Measurements from ENCODE around the gene VPS4A. TPM values are rescaled to one million over a fixed set of nuclear protein-coding genes. Genes with fewer than 3 reads are reported as not detected.

VPS4A gene
- total RNA-seq: 10 to 100 TPM; 28.3 to 51.8 (median 42.8) TPM

DNA sequence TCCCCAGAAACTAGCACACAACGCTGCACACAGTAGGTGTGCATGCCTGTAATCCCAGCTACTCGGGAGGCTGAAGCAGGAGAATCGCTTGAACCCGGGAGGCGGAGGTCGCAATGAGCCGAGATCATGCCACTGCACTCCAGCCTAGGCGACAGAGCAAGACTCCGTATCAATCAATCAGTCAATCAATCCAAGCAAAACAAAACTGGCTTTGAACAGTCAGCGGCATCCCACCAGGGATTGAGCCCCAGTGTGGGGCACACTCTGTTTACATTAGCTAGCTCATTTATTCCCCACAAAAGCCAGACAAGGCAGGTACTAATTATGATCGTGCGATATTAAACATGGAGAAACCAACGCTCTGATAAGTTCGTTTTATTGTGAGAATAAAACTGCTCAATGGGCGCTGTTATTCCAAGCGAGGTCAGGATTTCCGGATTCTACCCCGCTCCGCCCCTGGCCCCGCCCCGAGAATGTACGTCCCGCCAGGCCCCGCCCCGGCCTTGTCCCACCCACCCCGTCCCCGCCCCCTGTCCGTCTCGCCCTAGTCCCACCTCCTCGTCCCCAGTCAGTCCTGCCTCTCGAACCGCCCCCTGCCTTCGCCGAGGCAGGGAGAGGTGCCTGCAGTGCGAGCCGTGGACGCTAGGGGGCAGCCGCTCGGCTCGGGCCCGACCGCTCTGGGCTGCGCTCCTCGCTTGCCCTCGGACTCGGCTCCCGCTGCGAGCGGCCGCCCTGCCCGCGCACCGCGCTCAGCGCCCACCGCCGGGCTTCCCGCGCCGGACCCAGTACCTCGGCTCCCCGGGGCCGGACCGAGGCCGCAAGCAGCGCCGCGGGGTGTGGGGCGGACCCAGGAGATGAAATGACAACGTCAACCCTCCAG, at the start of gene VPS4A:
Gene VPS4A, plus strand, starts transcription at position 698 of the 880 bp plus-strand sequence. Its CDS starts 162 bp downstream, at position 860.
- in situ Hi-C loops (cut with MboI; ENCODE audit: low pct_unique_long_range_greater_than_20kb in 2 of 9, low sequenced_read_pairs in 9 of 9, unreplicated experiment in 9 of 9): no loop called here
- peak within 1 kb of the TSS; percentile 74 to 81 for H3K27ac ChIP-seq
- WGBS, 10 experiments: 37 to 100% (median 89%) methylated on average over 1 to 7 of the region's 70 CpGs; no CpG with 5 or more reads in 6 of the 10 experiments

DNA sequence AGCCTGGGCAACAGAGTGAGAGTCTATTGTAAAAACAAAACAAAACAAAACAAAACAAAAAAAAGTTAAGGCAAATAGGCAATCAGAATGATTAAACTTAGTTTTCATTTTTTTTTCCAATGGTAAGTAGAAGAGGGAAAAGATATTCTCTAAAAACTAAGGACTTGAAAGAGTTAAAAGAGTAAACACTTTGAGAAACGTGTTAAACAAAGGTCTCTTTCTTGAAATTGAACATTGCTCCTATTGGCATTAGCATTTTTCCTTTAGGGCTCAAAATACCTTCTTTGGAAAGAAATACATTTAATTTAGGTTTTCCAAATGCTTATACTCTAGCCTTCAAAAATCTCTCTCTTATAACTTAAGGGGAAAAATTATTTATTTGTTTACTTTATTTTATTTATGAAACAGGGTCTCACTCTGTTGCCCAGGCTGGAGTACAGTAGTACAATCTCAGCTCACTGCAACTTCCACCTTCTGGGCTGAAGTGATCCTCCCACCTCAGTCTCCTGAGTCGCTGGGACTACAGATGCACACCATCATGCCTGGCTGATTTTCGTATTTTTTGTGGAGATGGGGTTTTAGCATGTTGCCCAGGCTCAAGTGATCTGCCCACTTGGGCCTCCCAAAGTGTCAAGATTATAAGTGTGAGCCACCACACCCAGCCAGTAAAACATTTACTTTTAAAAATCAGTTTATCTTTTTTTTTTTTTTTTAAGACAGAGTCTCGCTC, 44.7 kb upstream of the VPS4A start:
- WGBS, 10 experiments: 25 to 87% (median 70%) methylated on average over 1 to 3 of the region's 4 CpGs; no CpG with 5 or more reads in 2 of the 10 experiments
- H3K27ac ChIP-seq: no peak overlapping the region
- in situ Hi-C loops (cut with MboI; ENCODE audit: low pct_unique_long_range_greater_than_20kb in 2 of 9, low sequenced_read_pairs in 9 of 9, unreplicated experiment in 9 of 9): no loop called here
- H3K4me1 ChIP-seq (replicated peaks in 1 of 2): no peaks in the 10 kb centered on the region
- no peak for ATAC-seq (replicated peaks in 6 of 8)
- H3K4me3 ChIP-seq: no peak overlapping the region

More for the DNA sequence above, at the start of gene VPS4A:
- peak; percentile 88 to 99 (median 96) for ATAC-seq (replicated peaks in 6 of 8)
- peak within 1 kb of the TSS; percentile 76 to 98 (median 90) for H3K4me3 ChIP-seq
- peaks cover 6% of the 10 kb centered on the region in 2 donors for H3K4me1 ChIP-seq (replicated peaks in 1 of 2)

DNA sequence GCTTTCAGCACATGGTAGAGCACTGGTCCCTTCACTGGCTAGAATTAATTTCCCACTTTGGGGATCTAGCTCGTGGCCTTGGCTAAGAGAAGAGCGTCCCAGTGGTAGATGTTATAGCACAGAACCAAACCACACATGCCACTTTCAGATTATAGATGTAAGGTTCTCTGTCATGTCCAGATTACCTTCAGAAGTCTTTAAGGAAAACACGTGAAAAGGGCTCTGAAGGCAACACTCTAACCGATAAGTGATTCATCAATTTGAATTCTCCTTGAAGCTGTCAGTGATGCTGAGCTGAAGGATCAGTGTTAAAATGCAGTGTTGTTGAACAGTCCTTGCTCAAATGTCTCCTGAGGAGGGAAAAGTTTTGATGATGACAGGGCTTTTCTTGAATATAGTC, 43.5 kb upstream of the VPS4A start:
- H3K4me1 ChIP-seq (replicated peaks in 1 of 2): no peaks in the 10 kb centered on the region
- in situ Hi-C loops (cut with MboI; ENCODE audit: low pct_unique_long_range_greater_than_20kb in 2 of 9, low sequenced_read_pairs in 9 of 9, unreplicated experiment in 9 of 9): no loop called here
- no peak overlapping the region for H3K27ac ChIP-seq
- ATAC-seq (replicated peaks in 6 of 8): no peak
- 85 to 100% (median 97%) methylated on average over 1 to 4 of the region's 4 CpGs; no CpG with 5 or more reads in 2 of the 10 experiments for WGBS, 10 experiments
- H3K4me3 ChIP-seq: no peak overlapping the region

DNA sequence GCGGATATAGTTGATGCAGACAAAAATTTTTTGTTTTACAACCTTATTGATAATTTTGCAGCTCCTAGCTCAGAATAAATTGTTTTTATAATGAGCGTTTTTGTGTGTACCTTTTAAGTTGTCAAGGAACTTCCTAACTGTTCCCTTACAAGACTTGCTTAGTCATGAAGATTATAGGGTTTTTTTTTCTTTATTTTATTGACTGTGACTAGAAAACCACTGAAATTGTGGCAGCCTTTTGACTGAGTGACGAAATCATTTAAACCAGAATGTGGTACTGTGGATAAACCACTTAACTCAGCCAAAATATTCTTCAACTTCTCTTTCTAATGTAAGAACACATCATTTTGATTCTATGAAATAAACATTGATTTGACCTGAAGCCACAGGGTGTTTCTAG, 40.8 kb upstream of the VPS4A start:
- no peak for ATAC-seq (replicated peaks in 6 of 8)
- in situ Hi-C loops (cut with MboI; ENCODE audit: low pct_unique_long_range_greater_than_20kb in 2 of 9, low sequenced_read_pairs in 9 of 9, unreplicated experiment in 9 of 9): no loop called here
- 78 to 100% (median 91%) methylated on average over 1 to 3 of the region's 3 CpGs for WGBS, 10 experiments
- H3K4me3 ChIP-seq: no peak overlapping the region
- H3K27ac ChIP-seq: no peak overlapping the region
- no peaks in the 10 kb centered on the region for H3K4me1 ChIP-seq (replicated peaks in 1 of 2)

DNA sequence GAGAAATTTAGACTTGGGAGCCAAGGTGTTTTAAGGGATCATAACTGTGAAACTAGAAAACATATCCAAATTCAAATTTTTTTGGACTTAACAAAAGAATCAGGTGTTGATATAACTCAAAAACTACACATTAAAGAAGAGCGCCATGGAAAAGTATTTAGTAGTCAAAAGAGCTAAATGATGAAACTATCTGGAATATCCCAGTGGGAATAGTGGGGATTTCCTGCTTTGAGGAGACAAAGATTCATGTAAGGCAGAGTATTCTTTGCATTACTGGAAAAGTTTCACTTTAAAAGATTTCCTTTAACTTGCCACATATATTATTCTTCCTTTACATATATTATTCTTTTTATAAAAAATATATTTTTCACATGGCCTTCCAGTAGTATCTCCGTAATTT, 40.3 kb upstream of the VPS4A start:
- Histone ChIP-seq H3K4me1 (replicated peaks in 1 of 2) (no peaks in the 10 kb centered on the region), H3K4me3 (no peak overlapping the region), H3K27ac (no peak overlapping the region)
- no peak for ATAC-seq (replicated peaks in 6 of 8)
- WGBS, 10 experiments: 67 to 100% (median 100%) methylated on average over 1 to 2 of the region's 2 CpGs; no CpG with 5 or more reads in 1 of the 10 experiments
- in situ Hi-C loops (cut with MboI; ENCODE audit: low pct_unique_long_range_greater_than_20kb in 2 of 9, low sequenced_read_pairs in 9 of 9, unreplicated experiment in 9 of 9): no loop called here

DNA sequence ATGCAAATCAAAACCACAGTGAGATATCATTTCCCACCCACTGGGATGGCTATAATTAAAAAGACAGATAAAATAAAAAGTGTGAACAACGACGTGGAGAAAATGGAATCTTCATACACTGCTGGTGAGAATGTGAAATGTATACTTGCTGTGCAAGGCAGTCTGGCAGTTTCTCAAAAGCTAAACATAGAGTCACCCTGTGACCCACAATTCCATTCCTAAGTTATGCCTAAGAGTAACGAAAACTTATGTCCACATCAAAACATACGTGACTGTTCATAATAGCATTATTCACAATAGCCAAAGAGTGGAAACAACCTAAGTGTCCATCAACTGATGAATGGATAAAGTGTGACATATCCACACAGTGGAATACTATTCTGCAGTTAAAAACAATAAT, 38.1 kb upstream of the VPS4A start:
- in situ Hi-C loops (cut with MboI; ENCODE audit: low pct_unique_long_range_greater_than_20kb in 2 of 9, low sequenced_read_pairs in 9 of 9, unreplicated experiment in 9 of 9): no loop called here
- H3K4me3 ChIP-seq: no peak overlapping the region
- no peak for ATAC-seq (replicated peaks in 6 of 8)
- H3K4me1 ChIP-seq (replicated peaks in 1 of 2): no peaks in the 10 kb centered on the region
- H3K27ac ChIP-seq: no peak overlapping the region
- WGBS, 10 experiments: 56 to 100% (median 92%) methylated on average over 2 to 4 of the region's 4 CpGs

DNA sequence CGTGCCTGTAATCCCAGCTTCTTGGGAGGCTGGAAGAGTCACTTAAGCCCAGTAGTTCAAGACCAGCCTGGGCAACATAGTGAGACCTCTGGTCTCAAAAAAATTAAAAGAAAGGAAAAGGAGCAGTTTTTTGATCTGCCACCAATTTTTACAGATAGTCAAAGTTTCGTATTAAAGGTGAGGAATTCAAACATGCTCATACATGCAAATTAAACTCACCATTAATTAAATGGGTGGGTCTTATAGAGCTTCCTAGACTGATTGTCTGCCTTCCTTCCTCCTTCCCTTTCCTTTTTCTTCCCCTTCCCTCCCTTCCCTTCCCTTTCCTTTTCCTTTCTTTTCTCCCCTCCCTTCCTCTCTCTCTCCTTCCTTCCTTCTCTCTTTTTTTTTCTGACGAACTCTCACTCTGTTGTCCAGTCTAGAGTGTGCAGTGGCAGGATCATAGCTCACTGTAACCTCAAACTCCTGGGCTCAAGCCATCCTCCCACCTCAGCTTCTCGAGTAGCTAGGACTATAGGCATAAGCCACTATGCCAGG, 36.4 kb upstream of the VPS4A start:
- 30 to 100% (median 91%) methylated on average over 1 to 3 of the region's 4 CpGs for WGBS, 10 experiments
- Histone ChIP-seq H3K27ac (no peak overlapping the region), H3K4me1 (replicated peaks in 1 of 2) (no peaks in the 10 kb centered on the region), H3K4me3 (no peak overlapping the region)
- in situ Hi-C loops (cut with MboI; ENCODE audit: low pct_unique_long_range_greater_than_20kb in 2 of 9, low sequenced_read_pairs in 9 of 9, unreplicated experiment in 9 of 9): loop anchor here in 5 of 9 experiments (25.0 kb wide), 2 partner anchors 87 to 112 kb away; partner anchors contain the start of gene SNTB2 (in 1 of the 5)
- ATAC-seq (replicated peaks in 6 of 8): no peak

DNA sequence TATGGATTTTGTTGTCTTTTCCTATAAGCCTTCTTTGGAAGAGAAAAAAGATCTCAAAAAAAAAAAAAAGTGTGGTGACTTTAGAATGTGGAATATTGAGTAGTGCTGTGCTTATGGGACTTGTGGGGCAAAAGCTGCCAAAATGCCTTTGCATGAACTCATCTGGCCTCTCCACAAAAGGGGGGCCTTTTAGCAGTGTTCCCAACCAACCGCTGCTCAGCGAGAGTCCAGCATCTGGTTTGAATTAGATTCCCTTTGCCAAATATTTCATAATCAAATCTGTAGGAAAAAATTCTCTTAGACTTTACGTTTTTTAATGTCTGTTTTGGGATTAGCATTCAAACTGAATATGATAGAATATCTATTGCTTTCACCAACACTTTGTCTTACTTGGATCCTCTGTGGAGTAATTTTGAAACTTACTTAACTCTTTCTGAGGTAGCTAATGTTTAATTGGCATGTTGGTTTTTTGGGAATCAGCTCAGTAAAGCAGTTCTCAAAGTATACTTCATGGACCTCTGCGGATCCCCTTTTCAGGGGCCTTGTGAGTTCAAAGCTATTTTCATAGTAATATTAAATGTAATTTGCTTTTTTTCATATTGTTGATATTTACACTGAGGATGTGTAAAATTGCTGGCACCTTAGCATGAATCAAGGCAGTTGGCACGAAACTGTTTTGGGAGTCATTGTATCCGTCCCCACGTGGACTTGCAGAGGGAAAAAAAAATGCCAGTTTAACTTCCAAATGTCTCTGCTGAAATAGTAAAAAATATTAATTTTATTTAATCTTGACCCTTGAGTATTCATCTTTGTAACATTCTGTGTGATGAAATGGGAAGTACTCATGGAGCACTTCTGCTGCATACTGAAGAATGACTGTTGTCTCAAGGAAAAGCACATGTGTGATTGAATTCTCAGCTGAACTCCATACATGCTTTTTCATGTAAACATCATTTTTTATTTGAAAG, 34.7 kb upstream of the VPS4A start:
- no peaks in the 10 kb centered on the region for H3K4me1 ChIP-seq (replicated peaks in 1 of 2)
- peak in 3 of 8 experiments; percentile 72 to 80 (median 76) for ATAC-seq (replicated peaks in 6 of 8)
- in situ Hi-C loops (cut with MboI; ENCODE audit: low pct_unique_long_range_greater_than_20kb in 2 of 9, low sequenced_read_pairs in 9 of 9, unreplicated experiment in 9 of 9): loop anchor here in 5 of 9 experiments (25.0 kb wide), 2 partner anchors 89 to 114 kb away; partner anchors contain the start of gene SNTB2 (in 1 of the 5)
- whole genome bisulfite sequencing, 10 experiments: 0 to 100% (median 85%) methylated on average over 1 to 7 of the region's 7 CpGs; no CpG with 5 or more reads in 1 of the 10 experiments
- H3K4me3 ChIP-seq: no peak overlapping the region
- no peak overlapping the region for H3K27ac ChIP-seq

DNA sequence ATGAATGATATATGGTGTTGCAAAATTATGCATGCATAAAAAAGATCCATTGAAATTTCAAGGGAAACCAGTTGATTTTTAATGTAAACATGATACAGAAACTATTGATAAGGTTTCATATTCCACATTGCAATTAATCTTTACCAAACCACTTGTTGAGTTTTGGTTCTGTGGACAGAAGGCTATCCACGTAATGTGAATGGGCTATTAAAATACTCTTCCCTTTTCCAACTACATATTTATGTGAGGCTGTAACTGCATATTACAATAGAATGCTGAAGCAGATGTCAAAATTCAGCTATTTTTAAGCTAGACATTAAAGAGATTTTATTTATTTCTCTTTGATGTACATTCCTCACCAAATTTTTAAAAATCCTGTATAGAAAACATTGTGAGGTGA, 33.7 kb upstream of the VPS4A start:
- Histone ChIP-seq H3K4me3 (no peak overlapping the region), H3K4me1 (replicated peaks in 1 of 2) (no peaks in the 10 kb centered on the region), H3K27ac (no peak overlapping the region)
- in situ Hi-C loops (cut with MboI; ENCODE audit: low pct_unique_long_range_greater_than_20kb in 2 of 9, low sequenced_read_pairs in 9 of 9, unreplicated experiment in 9 of 9): loop anchor here in 5 of 9 experiments (25.0 kb wide), 2 partner anchors 90 to 115 kb away; partner anchors contain the start of gene SNTB2 (in 1 of the 5)
- WGBS, 10 experiments: 0 to 100% (median 89%) methylated on average over 1 of the region's 1 CpG; no CpG with 5 or more reads in 1 of the 10 experiments
- peak in 1 of 8 experiments; percentile 75 for ATAC-seq (replicated peaks in 6 of 8)

DNA sequence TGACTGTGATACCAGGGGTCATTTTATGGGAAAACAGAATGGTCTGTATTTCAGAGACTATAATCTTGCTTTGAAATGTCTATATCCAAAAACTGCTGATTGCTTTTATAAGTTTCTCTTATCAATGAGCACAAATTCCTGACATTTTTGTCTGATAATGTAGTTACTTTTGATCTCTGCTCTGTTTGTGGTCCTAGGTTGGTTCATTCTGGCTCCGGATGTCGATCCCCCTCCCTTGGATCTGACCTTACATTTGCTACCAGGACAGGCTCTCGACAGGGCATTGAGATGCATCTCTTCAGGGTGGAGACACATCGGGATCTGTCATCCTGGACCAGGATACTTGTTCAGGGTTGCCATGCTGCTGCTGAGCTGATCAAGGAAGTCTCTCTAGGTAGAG, 27.3 kb upstream of the VPS4A start:
- Histone ChIP-seq H3K4me3 (no peak overlapping the region), H3K27ac (no peak overlapping the region), H3K4me1 (replicated peaks in 1 of 2) (no peaks in the 10 kb centered on the region)
- no peak for ATAC-seq (replicated peaks in 6 of 8)
- WGBS, 10 experiments: 81 to 100% (median 94%) methylated on average over 1 to 4 of the region's 4 CpGs
- in situ Hi-C loops (cut with MboI; ENCODE audit: low pct_unique_long_range_greater_than_20kb in 2 of 9, low sequenced_read_pairs in 9 of 9, unreplicated experiment in 9 of 9): loop anchor here in 5 of 9 experiments (25.0 kb wide), 2 partner anchors 97 to 122 kb away; partner anchors contain the start of gene SNTB2 (in 1 of the 5)

DNA sequence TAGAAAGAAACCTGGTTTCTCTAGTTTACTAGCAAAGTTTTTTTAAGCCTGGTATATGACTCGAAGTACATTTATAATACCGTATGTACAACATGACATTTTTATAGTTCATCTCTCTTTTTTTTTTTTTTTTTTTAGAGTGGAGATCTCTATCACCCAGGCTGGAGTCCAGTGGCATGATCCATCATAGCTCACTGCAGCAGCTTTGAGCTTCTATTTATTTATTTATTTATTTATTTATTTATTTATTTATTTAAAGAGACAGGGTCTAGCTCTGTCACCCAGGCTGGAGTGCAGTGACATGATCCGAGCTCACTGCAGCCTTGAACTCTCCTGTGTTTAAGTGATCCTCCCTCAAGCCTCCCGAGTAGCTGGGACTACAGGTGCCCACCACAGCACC, 25.9 kb upstream of the VPS4A start:
- in situ Hi-C loops (cut with MboI; ENCODE audit: low pct_unique_long_range_greater_than_20kb in 2 of 9, low sequenced_read_pairs in 9 of 9, unreplicated experiment in 9 of 9): loop anchor here in 5 of 9 experiments (25.0 kb wide), 2 partner anchors 98 to 123 kb away; partner anchors contain the start of gene SNTB2 (in 1 of the 5)
- Histone ChIP-seq H3K27ac (no peak overlapping the region), H3K4me3 (no peak overlapping the region), H3K4me1 (replicated peaks in 1 of 2) (no peaks in the 10 kb centered on the region)
- 56 to 100% (median 84%) methylated on average over 1 to 4 of the region's 4 CpGs for WGBS, 10 experiments
- ATAC-seq (replicated peaks in 6 of 8): no peak
